Measurements from ENCODE around the gene TVP23A.

TVP23A gene

GRCh38 chr16:10817963-10818941 is at the start of gene TVP23A:
Gene TVP23A (minus strand): TSS chr16:10818794. CDS start chr16:10818493, 301 bp downstream.
- DNase-seq (ENCODE audit: low spot score), result no peak

- DNase-seq (ENCODE audit: low spot score), result no peak
Measured at GRCh38 chr16:10868104-10868595, 49.6 kb upstream of the TVP23A start.

DNA sequence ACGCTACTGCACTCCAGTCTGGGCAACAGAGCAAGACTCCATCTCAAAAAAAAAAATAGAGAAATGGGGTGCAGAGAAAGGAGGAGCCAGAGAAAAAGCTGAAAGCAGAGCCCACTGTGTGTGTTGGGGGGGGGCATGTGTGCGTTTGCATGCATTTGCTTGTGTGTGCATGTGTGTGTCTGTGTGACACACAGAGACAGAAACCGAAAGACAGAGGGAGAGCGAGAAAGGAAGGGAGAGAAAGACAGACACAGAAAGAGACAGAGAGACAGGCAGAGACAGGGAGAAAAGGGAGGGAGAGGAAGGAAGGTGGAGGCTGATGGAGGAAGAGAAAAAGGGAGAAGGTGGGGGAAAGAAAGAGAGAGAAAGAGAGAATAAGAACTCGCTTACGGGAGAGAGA is 48.6 kb upstream of the TVP23A start:
- DNase-seq (ENCODE audit: low spot score), result no peak

DNA sequence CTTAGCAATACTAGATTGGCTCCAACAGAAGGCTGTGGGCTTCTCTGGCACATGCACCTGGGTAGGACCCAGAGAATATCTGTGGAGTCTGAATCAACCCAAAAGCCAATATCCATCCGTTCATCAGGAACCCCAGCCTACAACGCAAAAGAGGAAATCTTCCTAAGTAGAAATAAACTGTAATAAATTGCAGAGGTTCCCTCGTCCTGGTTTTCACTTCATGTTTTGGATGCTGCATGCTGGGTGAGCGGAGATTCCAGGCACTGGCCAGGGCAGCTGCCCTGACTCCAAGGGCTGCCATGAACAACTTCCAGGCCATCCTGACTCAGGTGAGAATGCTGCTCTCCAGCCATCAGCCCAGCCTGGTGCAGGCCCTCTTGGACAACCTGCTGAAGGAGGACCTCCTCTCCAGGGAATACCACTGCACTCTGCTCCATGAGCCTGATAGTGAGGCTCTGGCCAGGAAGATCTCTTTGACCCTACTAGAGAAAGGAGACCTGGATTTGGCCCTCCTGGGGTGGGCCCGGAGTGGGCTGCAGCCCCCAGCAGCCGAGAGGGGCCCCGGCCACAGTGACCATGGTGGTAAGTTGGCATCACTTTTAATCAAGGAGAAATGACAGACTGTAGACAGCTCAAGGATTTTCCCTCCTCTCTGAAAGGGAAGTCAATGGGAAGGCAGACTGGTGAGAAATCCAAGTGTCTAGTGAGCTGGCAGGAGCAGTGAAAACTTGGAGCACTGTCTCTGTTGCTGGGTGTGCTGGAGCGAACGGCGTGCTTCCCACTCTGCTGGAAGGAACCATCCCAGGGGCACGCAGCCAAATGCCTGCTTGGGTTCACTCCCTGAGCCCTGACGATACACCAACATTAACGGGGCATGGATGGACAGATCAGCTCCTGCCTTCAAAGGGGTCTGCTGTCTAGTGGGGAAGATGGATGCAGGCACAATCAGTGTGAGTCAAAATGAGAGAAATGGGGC is 47.7 kb upstream of the TVP23A start:
- no peak for DNase-seq (ENCODE audit: low spot score)

GRCh38 chr16:10862438-10862837 is 43.8 kb upstream of the TVP23A start:
- peak; percentile 72 for DNase-seq (ENCODE audit: low spot score)

- DNase-seq (ENCODE audit: low spot score), result no peak
Measured at GRCh38 chr16:10859658-10860057, 41.1 kb upstream of the TVP23A start.

DNA sequence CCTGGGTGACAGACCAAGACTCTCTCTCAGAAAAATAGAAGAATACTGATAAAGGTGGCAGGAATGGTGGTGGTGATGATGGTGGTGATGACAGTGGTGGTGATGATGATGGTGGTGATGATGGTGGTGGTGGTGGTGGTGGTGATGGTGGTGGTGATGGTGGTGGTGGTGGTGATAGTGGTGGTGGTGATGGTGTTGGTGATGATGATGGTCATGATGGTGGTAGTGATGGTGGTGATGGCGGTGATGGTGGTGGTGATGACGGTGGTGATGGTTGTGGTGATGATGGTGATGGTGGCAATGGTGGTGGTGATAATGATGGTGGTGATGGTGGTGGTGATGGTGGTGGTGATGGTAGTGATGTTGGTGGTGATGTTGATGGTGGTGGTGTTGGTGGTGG is 40.4 kb upstream of the TVP23A start:
- no peak for DNase-seq (ENCODE audit: low spot score)

- no peak for DNase-seq (ENCODE audit: low spot score)
Measured at GRCh38 chr16:10858203-10858602, 39.6 kb upstream of the TVP23A start.

- DNase-seq (ENCODE audit: low spot score), result no peak
Measured at GRCh38 chr16:10856042-10856441, 37.4 kb upstream of the TVP23A start.

DNA sequence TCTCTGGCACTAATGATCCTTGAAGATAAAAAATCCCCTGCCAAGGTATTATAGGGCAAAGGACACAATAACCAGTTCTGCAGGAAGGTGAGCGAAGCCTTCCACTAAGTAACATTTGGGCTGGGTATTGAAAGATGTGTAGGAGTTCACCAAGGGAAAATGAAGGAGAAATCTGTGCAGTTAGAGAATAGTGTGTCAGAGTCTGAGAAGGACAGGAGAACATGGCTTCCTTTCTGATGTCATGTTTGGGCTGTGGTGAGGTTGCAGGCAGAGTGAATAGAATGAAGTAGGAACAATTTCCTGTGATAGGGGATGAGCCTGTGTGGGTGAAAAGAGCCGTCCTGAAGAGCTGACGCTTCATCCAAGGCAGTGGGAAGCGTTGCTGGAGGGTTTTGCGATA is 34.4 kb upstream of the TVP23A start:
- no peak for DNase-seq (ENCODE audit: low spot score)

- no peak for DNase-seq (ENCODE audit: low spot score)
Measured at GRCh38 chr16:10852286-10852685, 33.7 kb upstream of the TVP23A start.

DNA sequence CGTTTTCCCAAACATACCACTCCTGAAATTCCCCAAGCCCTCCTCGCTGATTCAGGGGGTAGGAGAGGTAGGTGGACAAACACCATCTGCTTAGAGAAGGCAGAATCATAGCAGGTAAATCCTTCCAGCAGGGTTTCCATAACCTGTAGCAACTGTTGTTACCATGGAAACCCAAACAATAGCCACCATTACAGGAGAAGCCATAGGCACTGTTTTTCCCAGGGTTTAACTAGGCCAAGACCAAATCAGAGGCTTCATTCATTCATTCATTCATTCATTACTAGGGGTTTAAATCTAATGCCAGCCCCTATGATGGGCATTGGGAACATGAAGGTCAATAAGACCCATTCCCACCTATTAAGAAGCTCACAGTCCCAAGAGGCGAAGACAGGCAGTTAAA is 32.9 kb upstream of the TVP23A start:
- DNase-seq (ENCODE audit: low spot score), result no peak

GRCh38 chr16:10850478-10850850 is 31.9 kb upstream of the TVP23A start:
- no peak for DNase-seq (ENCODE audit: low spot score)

DNA sequence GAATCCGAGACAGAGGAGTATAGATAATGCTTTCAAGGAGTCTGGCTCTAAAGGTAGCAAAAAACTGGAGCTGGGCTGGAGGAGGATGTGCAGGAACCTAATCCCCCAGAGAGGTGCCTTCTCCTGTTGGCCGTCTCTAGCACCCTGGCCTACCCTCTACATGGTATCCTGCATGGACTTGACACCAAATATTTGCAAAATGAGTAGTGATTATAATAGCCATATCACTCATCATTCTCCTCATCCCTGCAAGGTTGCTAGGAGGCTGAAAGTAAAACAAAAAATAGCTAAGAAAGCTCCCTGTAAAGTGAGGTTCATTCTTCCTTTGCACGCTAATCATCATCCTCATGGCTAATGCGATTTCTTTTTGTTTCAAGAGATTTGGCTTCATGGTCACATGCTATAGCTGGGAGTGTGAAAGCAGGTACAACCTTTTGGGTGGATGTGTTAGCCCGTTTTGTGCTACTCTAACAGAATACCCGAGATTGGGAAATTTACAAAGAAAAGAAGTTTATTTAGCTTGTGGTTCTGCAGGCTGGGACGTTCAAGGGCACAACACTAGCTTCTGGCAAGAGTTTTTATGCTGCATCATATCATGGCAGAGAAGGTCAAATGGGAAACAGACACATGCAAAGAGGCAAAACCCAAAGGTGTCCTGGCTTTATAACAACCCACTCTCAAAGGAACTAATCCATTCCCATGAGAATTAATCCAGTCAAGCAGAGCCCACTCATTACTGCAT is 31.3 kb upstream of the TVP23A start:
- DNase-seq (ENCODE audit: low spot score), result no peak

GRCh38 chr16:10847176-10847575 is 28.6 kb upstream of the TVP23A start:
- DNase-seq (ENCODE audit: low spot score), result no peak

DNA sequence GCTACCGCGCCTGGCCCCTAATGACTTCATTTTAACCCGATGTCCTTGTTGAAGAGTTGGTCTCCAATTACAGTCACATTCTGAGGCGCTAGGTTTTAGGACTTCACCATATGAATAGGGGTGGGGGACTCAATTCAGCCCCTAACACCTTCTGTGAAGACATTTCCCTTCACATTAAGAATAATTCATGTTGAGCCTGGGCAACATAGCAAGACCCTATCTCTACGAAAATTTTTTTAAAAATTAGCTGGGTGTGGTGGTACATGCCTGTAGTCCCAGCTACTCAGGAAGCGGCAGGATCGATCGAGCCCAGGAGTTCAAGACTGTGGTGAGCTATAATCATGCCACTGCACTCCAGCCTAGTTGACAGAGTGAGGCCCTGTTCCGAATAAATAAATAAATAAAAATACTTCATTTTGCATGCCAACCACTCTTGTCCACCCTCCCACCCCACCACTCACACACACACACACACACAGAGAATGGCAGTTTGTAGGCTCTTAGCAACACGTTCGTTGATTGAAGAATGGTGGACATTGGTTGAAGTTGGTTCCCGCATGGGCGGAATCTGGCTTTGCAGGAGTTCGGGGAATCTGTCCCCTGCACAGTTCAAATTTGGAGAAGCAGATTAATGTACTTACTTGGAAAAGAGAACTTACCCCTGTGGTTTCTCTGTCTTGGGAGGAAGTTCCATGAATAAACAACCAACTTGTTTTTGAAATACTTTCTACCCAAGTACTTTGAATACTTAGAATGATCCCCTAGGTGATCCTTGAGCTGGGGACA is 27.8 kb upstream of the TVP23A start:
- no peak for DNase-seq (ENCODE audit: low spot score)

DNA sequence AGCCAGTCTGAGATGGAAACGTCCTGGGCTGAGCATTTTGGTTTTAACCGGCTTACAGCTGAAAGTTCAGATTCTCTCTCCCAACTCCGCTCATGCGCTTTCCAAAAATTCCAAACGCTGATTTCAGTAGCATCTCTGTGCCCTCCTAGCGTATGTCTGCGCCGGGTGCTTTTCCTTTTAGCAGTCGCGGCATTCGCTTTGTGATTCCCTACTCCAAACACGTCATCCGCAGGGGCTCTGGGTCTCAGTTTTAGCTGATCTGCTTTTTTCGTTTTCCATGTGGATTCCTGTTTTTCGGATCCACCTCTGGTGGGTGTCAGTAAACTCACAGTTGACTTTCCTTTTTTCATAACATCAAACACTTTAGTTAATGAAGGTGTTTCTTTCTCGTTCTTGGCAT is 22.1 kb upstream of the TVP23A start:
- no peak for DNase-seq (ENCODE audit: low spot score)

GRCh38 chr16:10839279-10839666 is 20.7 kb upstream of the TVP23A start:
- DNase-seq (ENCODE audit: low spot score), result no peak

DNA sequence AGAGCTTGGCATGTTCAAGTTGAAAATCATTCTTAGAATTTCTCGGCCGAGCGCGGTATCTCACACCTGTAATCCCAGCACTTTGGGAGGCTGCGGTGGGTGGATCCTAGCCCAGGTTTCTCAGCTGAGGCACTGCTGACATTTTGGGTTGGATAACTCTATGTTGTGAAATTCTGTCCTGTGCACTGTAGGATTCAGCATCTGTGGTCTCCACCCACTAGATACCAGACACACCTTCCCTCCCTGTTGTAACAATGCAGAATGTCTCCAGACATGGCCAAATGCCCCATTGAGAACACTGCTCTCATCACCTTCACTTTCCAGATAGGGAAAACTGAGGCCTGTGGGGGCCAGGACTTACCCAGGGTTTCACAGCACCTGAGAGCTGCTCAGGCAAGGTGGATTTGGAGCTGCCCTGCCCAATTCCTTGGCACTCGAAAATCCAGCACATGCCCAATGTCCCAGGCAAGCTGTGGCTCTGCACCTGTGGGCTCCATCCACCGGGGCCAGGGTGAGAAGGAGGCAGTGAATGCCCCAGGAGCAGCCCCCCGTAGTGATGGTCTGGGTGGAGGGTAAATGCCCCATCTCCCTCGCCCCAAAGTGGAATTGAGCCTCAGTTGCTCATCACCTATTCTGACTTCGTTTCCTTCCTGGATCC is 20.2 kb upstream of the TVP23A start:
- DNase-seq (ENCODE audit: low spot score), result no peak

DNA sequence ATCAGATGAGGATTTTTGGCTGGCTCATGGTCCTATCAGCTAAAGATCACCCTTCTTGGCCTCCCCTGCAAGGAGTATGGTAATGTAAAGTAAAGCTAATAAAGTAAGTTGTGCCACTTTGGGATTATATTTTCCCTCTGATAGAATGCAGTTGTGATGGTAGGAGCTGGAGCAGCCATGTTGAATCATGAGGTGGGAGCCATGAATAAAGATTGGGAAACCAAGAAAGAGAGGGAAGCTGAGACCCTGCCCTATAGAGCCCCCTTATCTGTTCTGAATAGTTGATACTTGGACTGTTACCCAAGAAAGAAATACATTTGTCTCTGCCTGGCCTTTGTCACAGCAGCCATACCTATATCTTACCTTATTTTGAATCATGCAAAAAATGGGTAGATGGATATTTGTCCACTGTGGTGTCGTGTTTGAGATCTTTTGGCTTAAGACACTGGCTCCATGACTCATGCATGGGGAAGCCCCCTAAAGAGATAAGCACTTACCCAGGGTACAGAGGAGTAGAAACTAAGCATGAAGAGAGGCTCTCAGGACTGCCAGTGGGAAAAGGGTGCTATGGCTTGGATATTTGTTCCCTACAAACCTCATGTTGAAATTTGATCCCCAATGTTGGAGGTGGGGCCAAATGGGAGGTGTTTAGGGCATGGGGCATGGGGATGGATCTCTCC is 17.7 kb upstream of the TVP23A start:
- DNase-seq (ENCODE audit: low spot score), result no peak

Measured in RKO (cell line).